ENCODE results near the gene MTOR. TPM values are rescaled to one million over a fixed set of nuclear protein-coding genes. Genes with fewer than 3 reads are reported as not detected.

MTOR gene
- total and polyA plus RNA-seq, 2 of the 8 experiments (the other 6 are each of a cell fraction or from before 2014, with no cell fraction given): 44.2 to 76.8 TPM

- TF ChIP-seq CHD7 (IDR thresholded peaks at IDR 0.05; ENCODE audit: insufficient replicate concordance, low read length) (no peak), ZNF274 (IDR thresholded peaks at IDR 0.05; ENCODE audit: borderline replicate concordance, extremely low read depth, low read length) (no peak), SIRT6 (IDR thresholded peaks at IDR 0.05; ENCODE audit: low read length) (no peak), CREB1 (IDR thresholded peaks at IDR 0.05) (no peak), USF2 (IDR thresholded peaks at IDR 0.05; ENCODE audit: low read length) (no peak), KDM1A (IDR thresholded peaks at IDR 0.05; ENCODE audit: borderline replicate concordance, low read length) (no peak), TEAD4 (IDR thresholded peaks at IDR 0.05; ENCODE audit: low read depth, low read length) (no peak), MAX (IDR thresholded peaks at IDR 0.05) (no peak)
These were observed 132.5 kb downstream of the MTOR start (continued) for GRCh38 chr1:11129649-11130390.

Data from H1 (cell line).